D721Med (cell line): ENCODE measurements around the gene DRAM2.

ENCODE experiments used
- DNase-seq: peaks from one replicate; pipeline ENCODE4 v3.0.0; 2011; ENCODE audit warnings: low spot score; ENCODE audit not compliant: insufficient read length
- FAIRE-seq: peaks from 2 replicates; lab custom pipeline; 2011; peaks lifted over from hg19 to GRCh38; lab: Jason Lieb, UNC
- CTCF ChIP-seq: IDR thresholded peaks from 2 replicates; pipeline ENCODE4 v1.5.1; 2012; ENCODE audit warnings: mild to moderate bottlenecking, control low read depth; ENCODE audit not compliant: insufficient read depth; ENCODE audit errors: missing control alignments

Gene DRAM2

DNA sequence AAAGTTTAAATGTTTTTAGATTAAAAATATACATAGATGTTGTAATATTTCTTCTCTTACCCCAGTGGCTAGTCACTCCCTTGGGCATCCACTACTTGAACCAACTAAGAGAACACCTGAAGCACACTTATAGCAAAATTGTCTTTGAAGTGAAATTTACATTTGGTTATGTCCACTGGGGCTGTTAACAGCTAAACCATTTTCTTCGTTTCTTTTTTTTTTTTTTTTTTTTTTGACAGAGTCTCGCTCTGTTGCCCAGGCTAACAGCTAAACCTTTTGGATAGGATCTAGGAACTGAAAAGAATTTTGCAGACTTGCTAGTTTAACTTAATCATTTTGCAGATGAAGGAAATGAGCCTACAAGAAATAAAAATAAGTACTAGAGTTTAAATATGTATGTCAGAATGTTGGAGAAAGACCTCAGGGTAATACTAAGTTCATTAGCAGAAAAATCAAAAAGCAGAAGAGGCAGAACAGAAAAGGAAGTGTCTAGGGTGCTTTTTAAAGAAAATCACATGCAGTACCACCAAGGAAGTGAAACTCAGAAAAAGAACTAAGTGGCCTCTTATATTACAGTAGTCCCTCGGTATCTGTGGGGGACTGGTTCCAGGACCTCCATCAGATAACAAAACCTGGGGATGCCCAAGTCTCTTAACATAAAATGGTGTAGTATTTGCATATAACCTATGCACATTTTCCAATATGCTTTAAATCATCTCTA lies 11.8 kb downstream of the DRAM2 start:
- DNase-seq (no peak), FAIRE-seq (no peak)
- TF ChIP-seq CTCF = no peak

- no peak for FAIRE-seq
- no peak for TF ChIP-seq CTCF
- DNase-seq = no peak
Observed at GRCh38 chr1:111126354-111126753, 13.5 kb downstream of the DRAM2 start.

DNA sequence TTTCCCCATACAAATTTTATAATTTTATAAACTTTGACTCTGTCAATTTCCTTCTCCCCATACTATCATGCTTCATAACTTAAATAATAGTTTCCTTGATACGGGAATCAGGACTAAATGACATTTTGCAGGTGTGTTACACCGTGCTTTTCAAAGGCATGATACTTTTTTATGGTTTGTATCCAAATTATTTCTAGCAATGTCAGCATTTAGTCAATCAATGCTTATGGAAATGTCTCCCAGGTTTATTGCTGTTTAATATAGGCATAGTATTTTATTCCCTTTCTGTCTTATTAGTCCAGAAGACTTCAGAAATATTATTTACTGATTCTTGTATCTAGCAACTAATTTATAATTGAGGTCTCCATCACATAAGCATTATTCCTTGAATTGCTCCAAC lies 23.4 kb downstream of the DRAM2 start:
- TF ChIP-seq CTCF = no peak
- FAIRE-seq (no peak), DNase-seq (no peak)

- no peak for TF ChIP-seq CTCF
- no peak for FAIRE-seq
- DNase-seq = no peak
Observed at GRCh38 chr1:111110197-111110899, 29.5 kb downstream of the DRAM2 start.

DNA sequence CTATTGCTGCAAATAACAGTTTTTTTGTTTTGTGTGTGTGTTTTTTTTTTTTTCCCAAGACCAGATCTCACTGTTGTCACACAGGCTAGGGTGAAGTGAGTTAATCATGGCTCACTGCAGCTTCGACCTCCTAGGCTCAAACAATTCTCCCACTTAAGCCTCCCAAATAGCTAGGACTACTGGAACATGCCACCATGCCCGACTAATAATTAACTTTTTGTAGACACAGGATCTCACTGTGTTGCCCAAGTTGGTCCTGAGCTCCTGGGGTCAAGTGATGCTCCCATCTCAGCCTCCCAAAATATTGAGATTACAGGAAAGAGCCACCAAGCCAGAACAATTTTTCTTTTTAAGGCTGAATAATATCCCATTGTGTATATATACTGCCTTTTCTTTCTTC lies 34.9 kb downstream of the DRAM2 start:
- no peak for TF ChIP-seq CTCF
- FAIRE-seq (no peak), DNase-seq (no peak)

DNA sequence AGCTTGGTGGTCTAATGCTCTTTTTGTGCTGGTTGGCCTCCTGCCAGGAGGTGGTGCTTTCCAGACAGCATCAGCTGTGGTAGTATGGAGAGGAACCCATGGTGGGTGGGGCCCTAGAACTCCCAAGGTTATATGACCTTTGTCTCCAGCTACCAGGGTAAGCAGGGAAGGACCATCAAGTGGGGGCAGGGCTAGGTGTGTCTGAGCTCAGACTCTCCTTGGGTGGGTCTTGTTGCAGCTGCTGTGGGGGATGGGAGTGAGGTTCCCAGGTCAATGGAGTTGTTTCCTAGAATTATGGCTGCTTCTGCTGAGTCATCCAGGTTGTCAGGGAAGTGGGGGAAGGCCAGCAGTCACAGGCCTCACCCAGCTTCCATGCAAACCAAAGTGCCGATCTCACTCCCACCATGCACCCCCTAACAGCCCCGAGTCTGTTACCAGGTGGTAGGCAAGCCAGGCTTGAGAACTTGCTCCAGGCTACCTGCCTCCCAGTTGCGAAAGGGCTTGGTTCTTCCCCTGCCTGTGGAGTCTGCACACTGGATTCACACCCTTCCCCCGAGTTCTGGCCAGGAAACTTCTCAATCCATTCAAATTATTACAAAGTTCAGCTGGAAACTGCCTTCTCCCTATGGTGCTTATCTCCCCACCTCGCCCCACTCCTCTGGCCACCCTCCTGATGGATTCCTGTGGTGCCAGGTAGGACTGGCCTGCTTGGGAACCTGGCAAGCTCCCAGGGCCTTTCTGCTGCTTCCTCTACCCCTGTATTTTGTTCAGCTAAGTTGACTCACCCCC lies 37.8 kb downstream of the DRAM2 start:
- DNase-seq = no peak
- TF ChIP-seq CTCF = no peak
- no peak for FAIRE-seq
